Pancreas (tissue), 10 donors: ENCODE results near the gene CREB3. TPM values are rescaled to one million over a fixed set of nuclear protein-coding genes. Genes with fewer than 3 reads are reported as not detected.

Experiments used
- ATAC-seq, 4 donors: fragments of 200-7000 bp; cut with Tn5 transposase; one replicate each; pipeline versions ENCODE4 v1.8.0 to v1.9.1; 2020; ENCODE audit warnings: mild to moderate bottlenecking in 4 of 4, moderate library complexity in 4 of 4
- DNase-seq, 6 donors: peaks; one replicate each; pipeline ENCODE4 v3.0.0-alpha.2; 2020
- FAIRE-seq: peaks from 2 replicates; lab custom pipeline; 2012; peaks lifted over from hg19 to GRCh38; lab: Jason Lieb, UNC
- H3K27ac ChIP-seq, 4 donors: fragments of 200-600 bp; sonication (generic); 1 replicate in 3 of 4; 2 replicates in 1 of 4; pipeline versions ENCODE4 v1.5.0 to v1.8.0; 2020
- H3K27me3 ChIP-seq, 4 donors: fragments of 200-600 bp; one replicate each; pipeline ENCODE4 v1.8.0; 2021
- H3K36me3 ChIP-seq, 3 donors: fragments of 200-600 bp; sonication (generic) in 1 of 3; one replicate each; pipeline versions ENCODE4 v1.5.0 to v1.8.0; 2020 to 2021
- H3K4me1 ChIP-seq, 3 donors: fragments of 200-600 bp; one replicate each; pipeline ENCODE4 v1.8.0; 2021
- H3K4me3 ChIP-seq, 4 donors: fragments of 200-600 bp; sonication (generic) in 2 of 4; one replicate each; pipeline versions ENCODE4 v1.5.0 to v1.8.0; 2020 to 2021
- H3K9me3 ChIP-seq, 4 donors: fragments of 200-600 bp; one replicate each; pipeline ENCODE4 v1.8.0; 2021
- WGBS, 2 donors: extraction: QIAGEN DNeasy Blood & Tissue Kit; methylation state at CpG; one replicate each; pipeline ENCODE4 v1.1.7; 2013; 5-methylcytosine and 5-hydroxymethylcytosine counted together
- intact Hi-C, 3 donors: fragments of 100-400 bp; cut with DNase I; formaldehyde crosslinking; loops; one replicate each; pipeline versions ENCODE4 v1.11.1 to v1.14.2; 2022
- polyA plus RNA-seq, 2 donors: library from polyadenylated mRNA; stranded (reverse); fragments of 200-250 nt; gene quantifications; one replicate each; pipeline ENCODE4 v1.2.3, GENCODE V29; 2013
- total RNA-seq, 6 donors: library from RNA; stranded (reverse); fragmentation: NEBNext Ultra II Directional in 4 of 6; extraction: Animal tissue kit (Norgen Biotek cat#: 25700) in 4 of 6; gene quantifications; one replicate each; pipeline versions ENCODE4 v1.2.1 to v1.2.4, GENCODE V29; 2021 to 2023
- TF ChIP-seq, protein P1 (sequence below), 4 donors: fragments of 200-600 bp; sonication (generic) in 3 of 4; IDR thresholded peaks; one replicate each; pipeline versions ENCODE4 v1.5.0 to v1.8.0; 2021; ENCODE audit warnings: antibody characterized with exemption in 4 of 4
- donor health status: healthy with polysubstance abuse.
- donor health status: DM: no; HTN: no; CAD: no; lungs with moderate emphysema.
- donor health status: DM: no; HTN: no; CAD: no.
- donor health status: control.
- donor health status: control.
- donor health status: Bipolar disorder and iron deficiency.
- donor health status: DM: yes; HTN: yes; CAD: no.
- donor health status: DM: no; HTN: no; CAD: no.
- donor health status: DM: no; HTN: no; CAD: no.
- donor health status: DM: yes; HTN: yes; CAD: no.

The CREB3 gene
- total and polyA plus RNA-seq, 8 donors, result 15.7 to 29.6 (median 20.5) TPM

DNA sequence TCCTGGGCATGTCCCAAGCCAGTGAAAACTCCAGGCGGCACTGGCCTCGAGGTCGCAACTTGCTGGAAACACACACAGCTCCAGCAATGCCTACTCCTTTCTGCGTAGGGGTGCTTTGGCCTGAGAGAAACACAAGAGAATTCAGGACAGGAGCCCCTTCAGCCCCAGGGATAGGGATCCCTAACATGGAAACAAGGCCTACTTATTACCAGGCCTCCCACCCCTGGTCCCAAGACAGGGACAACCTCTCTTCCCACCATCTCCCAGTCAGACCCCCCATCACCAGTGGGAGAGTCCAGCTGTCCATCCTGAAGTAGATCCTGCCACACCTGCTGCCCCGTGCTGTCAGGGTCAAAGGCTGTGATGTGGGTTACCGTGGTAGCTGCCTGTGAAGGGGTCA is 7.8 kb downstream of the CREB3 start:
- no peak overlapping the region for H3K27ac ChIP-seq
- H3K9me3 ChIP-seq, result no peaks in the 10 kb centered on the region
- H3K4me3 ChIP-seq, result no peak overlapping the region
- H3K27me3 ChIP-seq, result no peaks in the 10 kb centered on the region
- WGBS, 2 donors, result 87 to 90% methylated on average over 6 of the region's 6 CpGs
- peaks cover 0 to 4% (median 2%) of the 10 kb centered on the region in 3 donors for H3K4me1 ChIP-seq
- no peak for ATAC-seq
- TF ChIP-seq, protein P1, sequence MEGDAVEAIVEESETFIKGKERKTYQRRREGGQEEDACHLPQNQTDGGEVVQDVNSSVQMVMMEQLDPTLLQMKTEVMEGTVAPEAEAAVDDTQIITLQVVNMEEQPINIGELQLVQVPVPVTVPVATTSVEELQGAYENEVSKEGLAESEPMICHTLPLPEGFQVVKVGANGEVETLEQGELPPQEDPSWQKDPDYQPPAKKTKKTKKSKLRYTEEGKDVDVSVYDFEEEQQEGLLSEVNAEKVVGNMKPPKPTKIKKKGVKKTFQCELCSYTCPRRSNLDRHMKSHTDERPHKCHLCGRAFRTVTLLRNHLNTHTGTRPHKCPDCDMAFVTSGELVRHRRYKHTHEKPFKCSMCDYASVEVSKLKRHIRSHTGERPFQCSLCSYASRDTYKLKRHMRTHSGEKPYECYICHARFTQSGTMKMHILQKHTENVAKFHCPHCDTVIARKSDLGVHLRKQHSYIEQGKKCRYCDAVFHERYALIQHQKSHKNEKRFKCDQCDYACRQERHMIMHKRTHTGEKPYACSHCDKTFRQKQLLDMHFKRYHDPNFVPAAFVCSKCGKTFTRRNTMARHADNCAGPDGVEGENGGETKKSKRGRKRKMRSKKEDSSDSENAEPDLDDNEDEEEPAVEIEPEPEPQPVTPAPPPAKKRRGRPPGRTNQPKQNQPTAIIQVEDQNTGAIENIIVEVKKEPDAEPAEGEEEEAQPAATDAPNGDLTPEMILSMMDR (IDR thresholded peaks at IDR 0.05), result no peak
- peaks cover 3 to 78% (median 48%) of the 10 kb centered on the region in 3 donors for H3K36me3 ChIP-seq
- intact Hi-C loops, result no loop called here
- no peak for FAIRE-seq
- no peak for DNase-seq

DNA sequence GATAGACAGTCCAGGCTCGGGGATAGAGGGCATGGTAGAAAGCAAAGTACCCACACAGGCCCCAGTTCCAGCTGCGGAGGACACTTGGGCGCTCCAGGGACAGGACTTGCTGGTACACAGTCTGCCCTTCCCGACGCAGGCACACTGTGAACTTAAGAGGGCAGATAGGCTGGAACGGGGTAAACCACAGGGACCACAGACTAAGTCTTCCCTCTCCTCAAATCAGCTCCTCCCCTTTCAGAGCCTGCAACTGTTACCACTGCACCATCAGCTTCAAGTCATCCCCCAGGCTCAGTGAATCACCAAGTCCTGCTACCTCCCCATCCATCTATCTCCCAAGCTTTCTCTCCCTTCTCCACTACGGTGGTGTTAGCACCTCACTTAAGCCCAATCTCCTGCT is 9.3 kb downstream of the CREB3 start:
- peaks cover 8 to 17% (median 10%) of the 10 kb centered on the region in 3 donors for H3K4me1 ChIP-seq
- no peak overlapping the region for H3K27ac ChIP-seq
- peaks cover 0 to 63% (median 40%) of the 10 kb centered on the region in 3 donors for H3K36me3 ChIP-seq
- H3K9me3 ChIP-seq, result no peaks in the 10 kb centered on the region
- 88 to 90% methylated on average over 7 of the region's 7 CpGs for WGBS, 2 donors
- H3K27me3 ChIP-seq, result no peaks in the 10 kb centered on the region
- H3K4me3 ChIP-seq, result no peak overlapping the region
- ATAC-seq (no peak), DNase-seq (no peak), FAIRE-seq (no peak)
- TF ChIP-seq, protein P1 (IDR thresholded peaks at IDR 0.05), result no peak
- intact Hi-C loops, result no loop called here

DNA sequence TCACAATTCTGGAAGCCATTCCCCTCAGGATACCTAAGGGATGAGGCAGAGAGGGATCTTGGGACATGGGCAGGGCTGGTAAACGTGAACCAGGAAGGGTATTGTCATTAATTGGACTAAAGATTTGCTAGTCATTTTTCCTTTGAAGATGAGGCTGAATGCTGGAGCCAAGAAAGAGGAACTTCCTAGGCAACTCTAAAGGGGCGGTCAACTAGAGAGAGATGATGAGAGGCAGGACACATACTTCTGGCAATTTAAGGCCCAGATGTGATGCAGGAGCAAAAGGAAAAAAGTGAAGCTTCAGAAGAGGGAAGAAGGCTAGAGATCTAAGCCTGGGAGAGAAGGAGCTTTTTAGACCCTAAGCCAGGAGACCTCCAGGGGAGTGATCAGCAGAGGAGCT is 11.0 kb downstream of the CREB3 start:
- peaks cover 0 to 46% (median 26%) of the 10 kb centered on the region in 3 donors for H3K36me3 ChIP-seq

DNA sequence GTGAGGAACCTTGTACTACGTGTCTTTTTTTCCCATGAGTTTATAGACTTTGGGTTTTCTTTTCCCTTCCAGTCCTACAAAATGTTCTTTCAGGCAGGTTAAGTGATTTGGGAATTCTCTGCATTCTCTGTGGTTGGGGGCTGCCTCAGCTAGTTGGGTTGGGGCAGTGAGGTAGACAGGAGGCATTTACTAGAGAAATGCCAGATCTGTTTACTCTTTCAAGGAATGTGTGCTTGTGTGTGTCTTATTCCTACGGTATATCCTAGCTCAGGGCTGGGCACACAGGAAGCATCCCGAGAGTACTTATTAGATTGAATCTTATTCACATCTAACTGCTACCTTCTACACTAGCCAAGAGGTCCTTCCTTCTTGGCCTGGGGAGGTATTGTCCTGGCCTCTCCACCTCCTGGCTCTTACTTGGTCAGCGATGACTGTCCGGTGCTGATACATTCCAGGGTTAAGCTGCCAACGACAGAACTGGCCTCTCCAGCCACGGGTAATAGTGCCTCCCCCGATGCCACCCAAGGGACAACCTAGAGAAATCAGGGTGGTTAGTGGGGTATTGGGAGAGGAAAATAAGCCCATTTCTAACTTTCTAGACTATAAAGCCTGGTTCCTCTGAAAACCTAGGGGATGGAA is 11.5 kb downstream of the CREB3 start:
- intact Hi-C loops, result no loop called here
- H3K9me3 ChIP-seq, result no peaks in the 10 kb centered on the region
- no peaks in the 10 kb centered on the region for H3K27me3 ChIP-seq
- FAIRE-seq (no peak), ATAC-seq (no peak), DNase-seq (no peak)
- peaks cover 8 to 17% (median 10%) of the 10 kb centered on the region in 3 donors for H3K4me1 ChIP-seq
- H3K4me3 ChIP-seq, result no peak overlapping the region
- H3K36me3 ChIP-seq, result peaks cover 0 to 41% (median 21%) of the 10 kb centered on the region in 3 donors
- 77 to 80% methylated on average over 8 of the region's 8 CpGs for WGBS, 2 donors
- TF ChIP-seq, protein P1 (IDR thresholded peaks at IDR 0.05), result no peak
- H3K27ac ChIP-seq, result no peak overlapping the region

More for the DNA sequence above, 11.0 kb downstream of the CREB3 start:
- WGBS, 2 donors, result 65 to 70% methylated on average over 2 of the region's 2 CpGs
- Histone ChIP-seq H3K4me1 (peaks cover 8 to 17% (median 10%) of the 10 kb centered on the region in 3 donors), H3K27me3 (no peaks in the 10 kb centered on the region), H3K4me3 (no peak overlapping the region), H3K27ac (no peak overlapping the region), H3K9me3 (no peaks in the 10 kb centered on the region)
- ATAC-seq (no peak), DNase-seq (no peak), FAIRE-seq (no peak)
- TF ChIP-seq, protein P1 (IDR thresholded peaks at IDR 0.05), result no peak
- intact Hi-C loops, result no loop called here

DNA sequence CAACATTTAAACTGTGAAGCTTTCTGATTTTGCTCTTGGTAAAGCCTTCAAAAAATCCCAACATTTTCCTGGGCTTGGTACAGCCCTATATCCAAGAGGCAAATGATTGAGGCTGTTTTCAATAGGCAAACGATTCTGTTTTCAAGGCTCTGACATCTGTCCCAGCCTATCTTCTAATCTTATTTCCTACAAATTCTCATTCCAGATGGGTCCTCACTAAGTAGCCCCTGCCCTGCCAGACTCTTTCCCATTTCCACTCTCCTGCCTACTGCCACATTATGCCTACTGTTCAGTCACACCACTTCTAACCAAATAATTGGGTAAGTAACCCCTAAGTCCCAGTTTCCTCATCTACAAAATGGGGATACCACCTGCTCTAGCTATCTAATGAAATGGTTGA is 13.1 kb downstream of the CREB3 start:
- WGBS, 2 donors, result 13 to 20% methylated on average over 1 of the region's 1 CpG
- Histone ChIP-seq H3K27me3 (no peaks in the 10 kb centered on the region), H3K9me3 (no peaks in the 10 kb centered on the region), H3K4me1 (peaks cover 8 to 20% (median 15%) of the 10 kb centered on the region in 3 donors), H3K4me3 (peak overlapping the region in 1 of 4 donors; percentile 68), H3K27ac (no peak overlapping the region), H3K36me3 (peaks cover 0 to 31% (median 10%) of the 10 kb centered on the region in 3 donors)
- FAIRE-seq (no peak), DNase-seq (no peak), ATAC-seq (no peak)
- TF ChIP-seq, protein P1 (IDR thresholded peaks at IDR 0.05), result no peak
- intact Hi-C loops, result no loop called here
